Ectodermal cell (in vitro differentiated cells): ENCODE data around the gene ZNF165. TPM values are rescaled to one million over a fixed set of nuclear protein-coding genes. Genes with fewer than 3 reads are reported as not detected.
"Not testable (repeated sequence)": the region's sequence is repeated elsewhere in the genome, so short reads cannot be mapped to it uniquely, and the experiment has no call there.

Source experiments
- H3K27ac ChIP-seq: 2 replicates; pipeline ENCODE4 v1.7.0; 2013; ENCODE audit warnings: mild to moderate bottlenecking, low read depth, low read length; ENCODE audit not compliant: insufficient read depth, poor library complexity, severe bottlenecking
- H3K27me3 ChIP-seq: 2 replicates; pipeline ENCODE4 v1.7.0; 2013; ENCODE audit warnings: mild to moderate bottlenecking, low read length; ENCODE audit not compliant: insufficient read depth, control insufficient read depth, poor library complexity, severe bottlenecking
- H3K36me3 ChIP-seq: one replicate; pipeline ENCODE4 v1.7.0; 2013; ENCODE audit warnings: low read length; ENCODE audit not compliant: control insufficient read depth, insufficient read depth
- H3K4me1 ChIP-seq: one replicate; pipeline ENCODE4 v1.7.0; 2013; ENCODE audit warnings: low read length; ENCODE audit not compliant: control insufficient read depth, insufficient read depth
- H3K4me3 ChIP-seq: 2 replicates; pipeline ENCODE4 v1.7.0; 2013; ENCODE audit warnings: low read depth, low read length, control low read depth; ENCODE audit not compliant: insufficient read depth
- H3K9me3 ChIP-seq: 2 replicates; pipeline ENCODE4 v1.7.0; 2013; ENCODE audit warnings: mild to moderate bottlenecking, low read length, moderate library complexity; ENCODE audit not compliant: control insufficient read depth
- WGBS, 2 experiments: methylation state at CpG; one replicate each; pipeline ENCODE4 v1.1.7; 2013; ENCODE audit warnings: missing lambda C conversion rate in 2 of 2; 5-methylcytosine and 5-hydroxymethylcytosine counted together
- polyA plus RNA-seq, 4 experiments: library from polyadenylated mRNA; stranded (reverse); fragments of 50-300 nt; gene quantifications; one replicate each; pipeline ENCODE4 v1.2.3, GENCODE V29; 2013

Gene ZNF165
- 0.93 TPM for polyA plus RNA-seq (2013, experiment 1 of 4)
- 1.3 TPM for polyA plus RNA-seq (2013, experiment 2 of 4)
- polyA plus RNA-seq (2013, experiment 3 of 4) = 0.80 TPM
- polyA plus RNA-seq (2013, experiment 4 of 4) = 1.2 TPM

GRCh38 chr6:28080381-28080630 is at the start of gene ZNF165:
ZNF165 (plus strand) TSS chr6:28080568; CDS start chr6:28085481, 4,913 bp downstream.
- H3K27ac ChIP-seq = peak within 1 kb of the TSS; percentile 88
- 1 to 3% methylated on average over 12 to 15 of the region's 15 CpGs for WGBS, 2 experiments
- H3K27me3 ChIP-seq, H3K36me3 ChIP-seq, H3K9me3 ChIP-seq, H3K4me1 ChIP-seq: not testable (repeated sequence)
- H3K4me3 ChIP-seq = peak within 1 kb of the TSS; percentile 94

GRCh38 chr6:28053584-28053983 is 26.8 kb upstream of the ZNF165 start:
- Histone ChIP-seq H3K36me3 (no peaks in the 10 kb centered on the region), H3K9me3 (no peaks in the 10 kb centered on the region), H3K27ac (no peak overlapping the region), H3K27me3 (peaks cover 17% of the 10 kb centered on the region), H3K4me1 (no peaks in the 10 kb centered on the region), H3K4me3 (no peak overlapping the region)
- 83 to 87% methylated on average over 4 of the region's 4 CpGs for WGBS, 2 experiments

- Histone ChIP-seq H3K4me3 (no peak overlapping the region), H3K36me3 (no peaks in the 10 kb centered on the region), H3K27me3 (peaks cover 7% of the 10 kb centered on the region), H3K9me3 (no peaks in the 10 kb centered on the region), H3K4me1 (no peaks in the 10 kb centered on the region), H3K27ac (no peak overlapping the region)
- WGBS, 2 experiments = 60 to 62% methylated on average over 2 of the region's 2 CpGs
Measured at GRCh38 chr6:28060405-28060804, 20.0 kb upstream of the ZNF165 start.

GRCh38 chr6:28064272-28064671 is 16.1 kb upstream of the ZNF165 start:
- Histone ChIP-seq H3K4me3 (no peak overlapping the region), H3K36me3 (no peaks in the 10 kb centered on the region), H3K4me1 (no peaks in the 10 kb centered on the region), H3K9me3 (no peaks in the 10 kb centered on the region), H3K27ac (no peak overlapping the region), H3K27me3 (peaks cover 35% of the 10 kb centered on the region)
- WGBS, 2 experiments = 63 to 68% methylated on average over 3 of the region's 3 CpGs

- no peaks in the 10 kb centered on the region for H3K9me3 ChIP-seq
- no peaks in the 10 kb centered on the region for H3K4me1 ChIP-seq
- H3K27ac ChIP-seq = no peak overlapping the region
- no peak overlapping the region for H3K4me3 ChIP-seq
- H3K27me3 ChIP-seq = peaks cover 38% of the 10 kb centered on the region
- H3K36me3 ChIP-seq = no peaks in the 10 kb centered on the region
Measured at GRCh38 chr6:28068067-28068466, 12.3 kb upstream of the ZNF165 start.

- H3K4me1 ChIP-seq, H3K9me3 ChIP-seq, H3K27ac ChIP-seq, H3K36me3 ChIP-seq, H3K4me3 ChIP-seq: not testable (repeated sequence)
- peaks cover 30% of the 10 kb centered on the region for H3K27me3 ChIP-seq
- WGBS, 2 experiments = 82 to 91% methylated on average over 4 of the region's 4 CpGs
Measured at GRCh38 chr6:28070968-28071367, 9.4 kb upstream of the ZNF165 start.

- Histone ChIP-seq H3K4me3 (no peak overlapping the region), H3K27me3 (no peaks in the 10 kb centered on the region), H3K4me1 (no peaks in the 10 kb centered on the region), H3K9me3 (no peaks in the 10 kb centered on the region), H3K27ac (no peak overlapping the region), H3K36me3 (no peaks in the 10 kb centered on the region)
Measured at GRCh38 chr6:28078050-28078449, 2.3 kb upstream of the ZNF165 start.

GRCh38 chr6:28078836-28079235 is 1.5 kb upstream of the ZNF165 start:
- no peaks in the 10 kb centered on the region for H3K27me3 ChIP-seq
- H3K4me3 ChIP-seq = no peak overlapping the region
- H3K36me3 ChIP-seq = no peaks in the 10 kb centered on the region
- 86 to 94% methylated on average over 6 of the region's 6 CpGs for WGBS, 2 experiments
- no peak overlapping the region for H3K27ac ChIP-seq
- no peaks in the 10 kb centered on the region for H3K4me1 ChIP-seq
- H3K9me3 ChIP-seq = no peaks in the 10 kb centered on the region

- no peaks in the 10 kb centered on the region for H3K9me3 ChIP-seq
- no peaks in the 10 kb centered on the region for H3K4me1 ChIP-seq
- H3K36me3 ChIP-seq = no peaks in the 10 kb centered on the region
- H3K27me3 ChIP-seq = no peaks in the 10 kb centered on the region
- peak overlapping the region; percentile 94 for H3K4me3 ChIP-seq
- H3K27ac ChIP-seq = peak overlapping the region; percentile 88
- WGBS, 2 experiments = 0 to 1% methylated on average over 46 of the region's 46 CpGs
Measured at GRCh38 chr6:28080631-28081485, 490 bp downstream of the ZNF165 start.

GRCh38 chr6:28081486-28081751 is 1.1 kb downstream of the ZNF165 start:
- Histone ChIP-seq H3K4me1 (no peaks in the 10 kb centered on the region), H3K9me3 (no peaks in the 10 kb centered on the region), H3K27ac (no peak overlapping the region), H3K27me3 (no peaks in the 10 kb centered on the region), H3K4me3 (peak overlapping the region; percentile 94), H3K36me3 (no peaks in the 10 kb centered on the region)
- 28 to 30% methylated on average over 4 of the region's 4 CpGs for WGBS, 2 experiments

- H3K4me1 ChIP-seq = no peaks in the 10 kb centered on the region
- no peaks in the 10 kb centered on the region for H3K27me3 ChIP-seq
- H3K9me3 ChIP-seq = no peaks in the 10 kb centered on the region
- no peak overlapping the region for H3K27ac ChIP-seq
- H3K36me3 ChIP-seq = no peaks in the 10 kb centered on the region
- no peak overlapping the region for H3K4me3 ChIP-seq
Measured at GRCh38 chr6:28082939-28083338, 2.6 kb downstream of the ZNF165 start.
